Parathyroid adenoma (tissue), 2 donors: ENCODE data around the gene PSMC5.
A peak's percentile ranks its signal among the peaks of the same experiment; 100 is the strongest.
"Not testable (repeated sequence)": the region's sequence is repeated elsewhere in the genome, so short reads cannot be mapped to it uniquely, and the experiment has no call there.

ENCODE experiments used
- H2AFZ ChIP-seq: fragments of 300-600 bp; sonication (generic); one replicate; pipeline ENCODE4 v1.7.0; 2017; ENCODE audit warnings: antibody characterized with exemption, mild to moderate bottlenecking
- H3K27ac ChIP-seq: fragments of 300-600 bp; sonication (generic); one replicate; pipeline ENCODE4 v1.7.0; 2017
- H3K27me3 ChIP-seq: fragments of 300-600 bp; sonication (generic); one replicate; pipeline ENCODE4 v1.7.0; 2017; ENCODE audit warnings: low read length; ENCODE audit not compliant: control insufficient read depth, insufficient read depth
- H3K36me3 ChIP-seq: fragments of 300-600 bp; sonication (generic); one replicate; pipeline ENCODE4 v1.7.0; 2017; ENCODE audit warnings: low read length; ENCODE audit not compliant: control insufficient read depth, insufficient read depth
- H3K4me1 ChIP-seq: fragments of 300-600 bp; sonication (generic); one replicate; pipeline ENCODE4 v1.7.0; 2017; ENCODE audit warnings: control low read depth
- H3K4me2 ChIP-seq: fragments of 300-600 bp; sonication (generic); one replicate; pipeline ENCODE4 v1.7.0; 2017; ENCODE audit warnings: low read length
- H3K4me3 ChIP-seq: fragments of 300-600 bp; sonication (generic); one replicate; pipeline ENCODE4 v1.7.0; 2017; ENCODE audit warnings: low read depth, low read length
- H3K79me2 ChIP-seq: fragments of 300-600 bp; sonication (generic); one replicate; pipeline ENCODE4 v1.7.0; 2017; ENCODE audit warnings: control low read depth
- H3K9ac ChIP-seq: fragments of 300-600 bp; sonication (generic); one replicate; pipeline ENCODE4 v1.7.0; 2017; ENCODE audit warnings: mild to moderate bottlenecking
- H3K9me3 ChIP-seq: fragments of 300-600 bp; sonication (generic); one replicate; pipeline ENCODE4 v1.7.0; 2017; ENCODE audit warnings: low read length; ENCODE audit not compliant: control insufficient read depth
- TF ChIP-seq, protein P1 (sequence below): fragments of 300-600 bp; sonication (generic); IDR thresholded peaks from one replicate; pipeline ENCODE4 v1.7.0; 2017; ENCODE audit warnings: antibody characterized with exemption, mild to moderate bottlenecking
- donor health status: primary hyperparathyroidism.

Gene PSMC5

GRCh38 chr17:63842540-63843386 lies 15.5 kb downstream of the PSMC5 start, which contains the start of gene SMARCD2:
TSS of gene SMARCD2 (minus strand) at chr17:63842685. CDS start at chr17:63842674, 11 bp downstream.
- no peaks in the 10 kb centered on the region for H3K36me3 ChIP-seq
- peak within 1 kb of the TSS; percentile 88 for H3K27ac ChIP-seq
- H3K27me3 ChIP-seq = no peaks in the 10 kb centered on the region
- H3K4me2 ChIP-seq = peak within 1 kb of the TSS; percentile 82
- H3K79me2 ChIP-seq = peaks cover 32% of the 10 kb centered on the region
- peaks cover 25% of the 10 kb centered on the region for H3K4me1 ChIP-seq
- no peak within 1 kb of the TSS for H3K9ac ChIP-seq
- H2AFZ ChIP-seq = peak within 1 kb of the TSS; percentile 95
- TF ChIP-seq, protein P1, sequence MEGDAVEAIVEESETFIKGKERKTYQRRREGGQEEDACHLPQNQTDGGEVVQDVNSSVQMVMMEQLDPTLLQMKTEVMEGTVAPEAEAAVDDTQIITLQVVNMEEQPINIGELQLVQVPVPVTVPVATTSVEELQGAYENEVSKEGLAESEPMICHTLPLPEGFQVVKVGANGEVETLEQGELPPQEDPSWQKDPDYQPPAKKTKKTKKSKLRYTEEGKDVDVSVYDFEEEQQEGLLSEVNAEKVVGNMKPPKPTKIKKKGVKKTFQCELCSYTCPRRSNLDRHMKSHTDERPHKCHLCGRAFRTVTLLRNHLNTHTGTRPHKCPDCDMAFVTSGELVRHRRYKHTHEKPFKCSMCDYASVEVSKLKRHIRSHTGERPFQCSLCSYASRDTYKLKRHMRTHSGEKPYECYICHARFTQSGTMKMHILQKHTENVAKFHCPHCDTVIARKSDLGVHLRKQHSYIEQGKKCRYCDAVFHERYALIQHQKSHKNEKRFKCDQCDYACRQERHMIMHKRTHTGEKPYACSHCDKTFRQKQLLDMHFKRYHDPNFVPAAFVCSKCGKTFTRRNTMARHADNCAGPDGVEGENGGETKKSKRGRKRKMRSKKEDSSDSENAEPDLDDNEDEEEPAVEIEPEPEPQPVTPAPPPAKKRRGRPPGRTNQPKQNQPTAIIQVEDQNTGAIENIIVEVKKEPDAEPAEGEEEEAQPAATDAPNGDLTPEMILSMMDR = no peak
- peak within 1 kb of the TSS; percentile 72 for H3K4me3 ChIP-seq
- no peaks in the 10 kb centered on the region for H3K9me3 ChIP-seq

GRCh38 chr17:63843387-63843888 lies 16.2 kb downstream of the PSMC5 start:
- H3K36me3 ChIP-seq, H3K9ac ChIP-seq, H3K27me3 ChIP-seq, H3K9me3 ChIP-seq: not testable (repeated sequence)
- peaks cover 25% of the 10 kb centered on the region for H3K4me1 ChIP-seq
- peaks cover 27% of the 10 kb centered on the region for H3K79me2 ChIP-seq
- H2AFZ ChIP-seq = peak overlapping the region; percentile 95
- H3K27ac ChIP-seq = peak overlapping the region; percentile 88
- peak overlapping the region; percentile 56 for H3K4me3 ChIP-seq
- peak overlapping the region; percentile 66 for H3K4me2 ChIP-seq

DNA sequence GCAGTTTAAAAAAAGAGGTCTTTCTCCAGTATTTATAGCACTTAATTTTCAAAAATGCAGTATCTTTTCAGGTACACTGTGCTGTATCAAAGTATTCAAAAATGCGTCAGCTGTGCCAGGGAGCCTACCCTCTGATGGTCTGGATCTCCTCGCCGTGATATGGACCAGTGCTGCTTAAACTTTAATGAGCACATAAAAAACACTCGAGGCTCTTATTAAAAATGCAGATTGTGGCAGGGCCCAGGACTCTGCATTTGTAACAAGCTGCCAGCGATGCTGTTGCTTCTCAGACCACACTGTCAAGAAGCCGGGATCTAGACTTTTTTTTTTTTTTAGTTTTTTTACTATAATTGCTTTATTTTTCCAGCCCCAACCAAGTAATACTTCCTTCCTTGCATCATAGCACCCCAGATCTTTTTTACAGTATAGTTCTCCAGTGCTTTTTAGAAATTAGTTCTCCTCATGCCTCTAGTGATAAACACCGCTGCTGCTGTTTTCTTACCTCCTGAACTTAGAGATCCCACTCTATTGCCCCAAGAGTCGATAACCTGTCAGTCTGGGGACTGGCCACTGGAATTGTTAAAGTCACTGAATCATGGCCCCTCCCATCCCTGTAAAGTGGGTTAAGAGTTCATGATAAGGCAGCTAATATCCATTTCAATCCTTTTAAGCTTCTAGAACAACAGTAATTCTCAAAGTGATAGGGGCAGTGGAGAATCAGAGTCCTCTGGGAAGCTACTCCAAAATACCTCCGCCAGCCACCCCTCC lies 16.9 kb downstream of the PSMC5 start:
- no peaks in the 10 kb centered on the region for H3K27me3 ChIP-seq
- H3K4me3 ChIP-seq = peak overlapping the region; percentile 56

GRCh38 chr17:63845509-63845908 lies 18.3 kb downstream of the PSMC5 start:
- H3K27me3 ChIP-seq = no peaks in the 10 kb centered on the region
- H3K9me3 ChIP-seq = no peaks in the 10 kb centered on the region
- no peak overlapping the region for H3K4me3 ChIP-seq
- H3K4me1 ChIP-seq = peaks cover 13% of the 10 kb centered on the region
- no peak overlapping the region for H2AFZ ChIP-seq
- H3K27ac ChIP-seq = no peak overlapping the region
- no peak overlapping the region for H3K9ac ChIP-seq
- TF ChIP-seq, protein P1 = no peak
- no peak overlapping the region for H3K4me2 ChIP-seq
- H3K79me2 ChIP-seq = peaks cover 12% of the 10 kb centered on the region
- H3K36me3 ChIP-seq = no peaks in the 10 kb centered on the region

More for the DNA sequence above, 16.9 kb downstream of the PSMC5 start:
- Histone ChIP-seq H3K79me2 (peaks cover 23% of the 10 kb centered on the region), H3K36me3 (no peaks in the 10 kb centered on the region), H3K27ac (peak overlapping the region; percentile 88), H3K4me2 (peak overlapping the region; percentile 66), H2AFZ (peak overlapping the region; percentile 95), H3K9ac (no peak overlapping the region), H3K9me3 (no peaks in the 10 kb centered on the region), H3K4me1 (peaks cover 24% of the 10 kb centered on the region)
- TF ChIP-seq, protein P1 = no peak
